Adipocyte (in vitro differentiated cells): ENCODE results near the gene MB21D2.
A peak's percentile ranks its signal among the peaks of the same experiment; 100 is the strongest.

Source experiments
- DNase-seq: peaks from one replicate; pipeline ENCODE4 v3.0.0-alpha.2; 2015; ENCODE audit warnings: low read depth
- H3K27me3 ChIP-seq: replicated peaks from 2 replicates; pipeline ENCODE4 v1.7.0; 2013; ENCODE audit warnings: mild to moderate bottlenecking, low read length, moderate library complexity; ENCODE audit not compliant: control insufficient read depth, insufficient read depth
- H3K36me3 ChIP-seq: 2 replicates; pipeline ENCODE4 v1.7.0; 2013; ENCODE audit warnings: low read length, mild to moderate bottlenecking, moderate library complexity; ENCODE audit not compliant: control insufficient read depth, insufficient read depth, severe bottlenecking
- H3K4me1 ChIP-seq: 2 replicates; pipeline ENCODE4 v1.7.0; 2013; ENCODE audit warnings: mild to moderate bottlenecking, low read length, moderate library complexity; ENCODE audit not compliant: control insufficient read depth, insufficient read depth
- H3K4me3 ChIP-seq: 2 replicates; pipeline ENCODE4 v1.7.0; 2013; ENCODE audit warnings: mild to moderate bottlenecking, low read length, moderate library complexity
- H3K9ac ChIP-seq: 2 replicates; pipeline ENCODE4 v1.7.0; 2013; ENCODE audit warnings: mild to moderate bottlenecking, low read length, moderate library complexity
- H3K9me3 ChIP-seq: 2 replicates; pipeline ENCODE4 v1.7.0; 2013; ENCODE audit warnings: mild to moderate bottlenecking, low read length, moderate library complexity; ENCODE audit not compliant: control insufficient read depth

The MB21D2 gene

DNA sequence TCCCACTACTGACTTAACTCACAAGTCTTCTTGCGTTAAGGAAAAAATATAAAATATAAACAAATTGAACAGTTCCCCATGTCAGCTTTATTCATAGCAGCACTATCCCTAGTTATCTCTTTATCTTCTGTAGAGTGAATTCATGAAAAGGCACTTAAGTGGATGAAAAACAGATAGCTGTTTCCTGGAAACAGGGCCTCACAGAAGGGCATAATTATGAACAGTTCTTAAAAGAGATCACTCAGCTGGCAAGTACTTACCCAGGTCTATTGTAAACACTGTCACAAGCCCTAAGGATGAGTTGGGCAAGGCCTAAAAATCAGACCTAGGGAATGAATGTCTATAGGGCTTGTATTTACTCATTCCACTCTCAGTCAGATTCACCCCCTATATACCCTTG, 10.7 kb downstream of the MB21D2 start:
- no peak for DNase-seq
- Histone ChIP-seq H3K4me3 (no peak overlapping the region), H3K4me1 (peaks cover 2% of the 10 kb centered on the region), H3K36me3 (no peaks in the 10 kb centered on the region), H3K9me3 (no peaks in the 10 kb centered on the region), H3K27me3 (no peaks in the 10 kb centered on the region), H3K9ac (no peak overlapping the region)

DNA sequence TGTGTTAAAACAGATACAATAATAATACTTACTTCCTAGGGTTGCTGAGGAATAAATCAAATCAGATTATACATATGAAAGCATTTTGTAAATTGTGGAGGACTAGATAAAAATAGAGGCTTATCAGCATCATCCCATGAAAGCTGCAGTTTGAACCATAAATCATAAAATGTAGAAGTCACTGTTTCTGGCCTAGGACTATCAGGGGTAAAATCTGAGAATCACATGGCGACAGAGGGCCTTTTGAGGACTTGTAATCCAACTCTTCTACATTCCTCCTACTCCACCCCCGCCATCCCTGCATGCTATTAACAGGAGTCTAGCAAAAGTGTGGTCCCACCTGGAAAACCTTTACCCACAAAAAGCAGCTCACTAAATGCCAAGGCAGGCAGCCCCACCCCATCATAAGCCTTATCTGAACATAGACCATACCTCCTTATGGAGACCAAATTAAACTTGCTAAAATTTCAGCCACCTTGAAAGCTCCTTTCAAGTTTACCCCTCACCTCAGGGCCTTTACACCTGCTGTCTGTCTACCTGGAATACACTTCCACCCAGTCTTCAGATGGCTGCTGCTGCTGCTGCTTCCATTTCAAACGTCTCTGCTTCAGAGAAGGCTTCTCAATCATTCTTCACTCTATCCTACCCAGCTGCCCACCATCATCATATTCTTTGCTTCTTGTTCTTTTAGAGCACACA, 11.5 kb downstream of the MB21D2 start:
- no peak for DNase-seq
- Histone ChIP-seq H3K4me3 (no peak overlapping the region), H3K4me1 (peaks cover 7% of the 10 kb centered on the region), H3K9ac (no peak overlapping the region), H3K36me3 (no peaks in the 10 kb centered on the region), H3K9me3 (no peaks in the 10 kb centered on the region), H3K27me3 (no peaks in the 10 kb centered on the region)

- H3K4me1 ChIP-seq, result peaks cover 11% of the 10 kb centered on the region
- H3K9me3 ChIP-seq, result no peaks in the 10 kb centered on the region
- no peak overlapping the region for H3K9ac ChIP-seq
- H3K27me3 ChIP-seq, result no peaks in the 10 kb centered on the region
- H3K4me3 ChIP-seq, result no peak overlapping the region
- no peak for DNase-seq
- H3K36me3 ChIP-seq, result no peaks in the 10 kb centered on the region
Measured at GRCh38 chr3:192904632-192905289, 12.9 kb downstream of the MB21D2 start.

DNA sequence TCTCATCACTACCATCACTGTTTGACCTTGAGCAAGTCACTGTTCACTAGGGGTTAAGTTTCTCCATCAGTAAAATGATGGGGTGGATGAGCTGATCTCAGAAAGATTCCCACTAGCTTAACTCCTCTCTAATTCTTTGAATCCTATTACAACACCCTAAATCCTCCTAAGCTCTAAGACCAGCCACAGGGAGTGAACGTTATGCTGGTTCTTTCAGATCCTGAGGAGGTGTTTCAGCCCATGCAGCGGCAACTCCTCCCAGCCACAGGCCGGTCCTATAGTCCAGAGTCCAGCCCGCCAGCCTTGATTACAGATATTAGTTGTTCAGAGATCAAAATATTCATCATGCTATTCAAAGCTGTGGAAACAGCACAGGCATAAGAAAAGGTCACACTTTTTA, 15.1 kb downstream of the MB21D2 start:
- Histone ChIP-seq H3K9me3 (no peaks in the 10 kb centered on the region), H3K4me1 (peaks cover 14% of the 10 kb centered on the region), H3K9ac (no peak overlapping the region), H3K27me3 (no peaks in the 10 kb centered on the region), H3K4me3 (no peak overlapping the region), H3K36me3 (no peaks in the 10 kb centered on the region)
- no peak for DNase-seq

GRCh38 chr3:192901435-192901834, 16.2 kb downstream of the MB21D2 start:
- Histone ChIP-seq H3K27me3 (no peaks in the 10 kb centered on the region), H3K9me3 (no peaks in the 10 kb centered on the region), H3K9ac (no peak overlapping the region), H3K36me3 (no peaks in the 10 kb centered on the region), H3K4me1 (peaks cover 14% of the 10 kb centered on the region), H3K4me3 (no peak overlapping the region)
- DNase-seq, result peak; percentile 54

GRCh38 chr3:192899540-192899982, 18.1 kb downstream of the MB21D2 start:
- no peaks in the 10 kb centered on the region for H3K36me3 ChIP-seq
- no peak overlapping the region for H3K4me3 ChIP-seq
- no peak for DNase-seq
- H3K4me1 ChIP-seq, result peaks cover 14% of the 10 kb centered on the region
- H3K9ac ChIP-seq, result no peak overlapping the region
- no peaks in the 10 kb centered on the region for H3K27me3 ChIP-seq
- H3K9me3 ChIP-seq, result no peaks in the 10 kb centered on the region

- Histone ChIP-seq H3K4me3 (no peak overlapping the region), H3K9me3 (no peaks in the 10 kb centered on the region), H3K27me3 (no peaks in the 10 kb centered on the region), H3K36me3 (no peaks in the 10 kb centered on the region), H3K4me1 (peaks cover 13% of the 10 kb centered on the region), H3K9ac (no peak overlapping the region)
- no peak for DNase-seq
Measured at GRCh38 chr3:192897005-192897404, 20.7 kb downstream of the MB21D2 start.

- DNase-seq, result no peak
- peaks cover 8% of the 10 kb centered on the region for H3K4me1 ChIP-seq
- no peaks in the 10 kb centered on the region for H3K27me3 ChIP-seq
- H3K4me3 ChIP-seq, result no peak overlapping the region
- H3K9me3 ChIP-seq, result no peaks in the 10 kb centered on the region
- no peaks in the 10 kb centered on the region for H3K36me3 ChIP-seq
- H3K9ac ChIP-seq, result no peak overlapping the region
Measured at GRCh38 chr3:192896208-192896607, 21.4 kb downstream of the MB21D2 start.

DNA sequence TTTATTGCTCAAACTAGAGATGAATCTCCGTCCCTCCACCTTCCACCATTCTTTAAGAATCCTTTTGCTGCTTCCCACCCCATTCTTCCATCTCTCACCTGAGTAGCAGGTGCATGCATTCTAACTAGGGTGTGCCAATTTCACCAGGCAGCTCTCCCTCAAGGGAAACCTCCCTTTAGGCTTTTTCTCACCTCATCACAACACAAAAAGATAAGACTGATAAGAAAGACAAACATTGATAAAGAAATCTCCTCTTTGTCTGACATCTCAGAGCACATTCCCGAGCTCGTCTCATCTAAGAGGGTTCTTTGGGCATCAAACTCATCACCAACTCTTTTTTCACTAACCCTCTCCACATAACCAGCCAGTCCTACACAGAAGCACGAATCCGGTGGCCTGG, 23.0 kb downstream of the MB21D2 start:
- no peak overlapping the region for H3K9ac ChIP-seq
- H3K9me3 ChIP-seq, result no peaks in the 10 kb centered on the region
- H3K4me1 ChIP-seq, result peaks cover 7% of the 10 kb centered on the region
- no peak overlapping the region for H3K4me3 ChIP-seq
- no peak for DNase-seq
- H3K27me3 ChIP-seq, result no peaks in the 10 kb centered on the region
- H3K36me3 ChIP-seq, result no peaks in the 10 kb centered on the region

GRCh38 chr3:192892981-192893700, 24.5 kb downstream of the MB21D2 start:
- H3K4me1 ChIP-seq, result peaks cover 20% of the 10 kb centered on the region
- no peaks in the 10 kb centered on the region for H3K36me3 ChIP-seq
- no peak for DNase-seq
- no peaks in the 10 kb centered on the region for H3K27me3 ChIP-seq
- H3K9ac ChIP-seq, result no peak overlapping the region
- no peaks in the 10 kb centered on the region for H3K9me3 ChIP-seq
- no peak overlapping the region for H3K4me3 ChIP-seq
